ENCODE data around the gene SPATA12.

DNA sequence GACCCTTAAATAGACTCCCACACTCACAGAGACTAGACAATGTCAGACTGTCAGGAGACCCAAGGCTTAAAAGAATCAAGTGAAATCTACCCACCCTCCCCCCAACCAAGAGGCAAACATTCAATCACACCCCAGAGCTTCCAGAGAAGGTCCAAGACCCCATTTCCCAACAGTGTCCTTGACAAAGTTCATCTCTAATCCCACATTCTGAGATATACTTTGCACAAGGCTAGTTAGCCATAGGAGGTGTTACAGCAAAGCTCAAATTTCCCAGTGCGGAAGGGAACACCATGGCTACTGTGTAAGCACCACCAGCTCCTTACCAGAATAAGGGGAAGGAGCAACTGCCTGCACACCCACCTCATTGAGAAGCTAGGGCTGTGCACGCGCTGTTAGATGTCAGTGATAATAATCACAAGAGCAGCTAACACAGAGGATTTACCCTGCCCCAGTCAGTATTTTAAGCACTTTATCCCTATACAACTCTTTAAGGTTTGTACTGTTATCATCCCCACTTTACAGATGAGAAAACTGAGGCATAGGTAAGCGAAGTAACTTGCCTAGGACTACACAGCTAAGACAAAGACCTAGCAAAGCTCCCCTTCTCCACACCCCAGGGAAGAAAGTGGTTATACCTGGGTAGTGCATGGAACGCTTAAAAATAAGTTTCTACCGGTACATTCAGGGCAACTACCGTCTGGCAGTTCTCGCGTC lies 17.3 kb downstream of the SPATA12 start:
- TF ChIP-seq CTCF (IDR thresholded peaks at IDR 0.05) (no peak), POLR2A (IDR thresholded peaks at IDR 0.05) (no peak)

All from sigmoid colon (tissue), 3 donors.